ENCODE measurements around the gene CAPRIN1. TPM values are rescaled to one million over a fixed set of nuclear protein-coding genes. Genes with fewer than 3 reads are reported as not detected.

CAPRIN1 gene
- total and polyA plus RNA-seq, 2 experiments from 2014 or later: 119 to 365 TPM

- H2AFZ ChIP-seq: no peak overlapping the region
- no peaks in the 10 kb centered on the region; the same call in 1 of the 2 replicates for H4K20me1 ChIP-seq (replicated peaks; ENCODE audit: insufficient read depth)
- peaks cover 52% of the 10 kb centered on the region for H3K36me3 ChIP-seq (ENCODE audit: insufficient read depth)
- Mint-ChIP-seq H3K36me3 (ENCODE audit: low read depth) (peaks cover 91% of the 10 kb centered on the region), H3K27me3 (ENCODE audit: insufficient read depth, low read depth, poor library complexity) (peaks cover 3% of the 10 kb centered on the region), H3K9me3 (no peaks in the 10 kb centered on the region), H3K4me1 (no peaks in the 10 kb centered on the region), H3K27ac (no peak overlapping the region), H3K4me3 (no peak overlapping the region)
- TF ChIP-seq CREB1 (CRISPR knock-in tag; IDR thresholded peaks at IDR 0.05; ENCODE audit: low read depth) (no peak), JUNB (IDR thresholded peaks at IDR 0.05; ENCODE audit: unreplicated experiment) (no peak), ZNF331 (CRISPR knock-in tag; IDR thresholded peaks at IDR 0.05; ENCODE audit: low read depth) (no peak), STAT1 (IDR thresholded peaks at IDR 0.05; ENCODE audit: unreplicated experiment) (no peak), ETS1 (IDR thresholded peaks at IDR 0.05) (no peak), CTCF (conservative IDR thresholded peaks at IDR 0.05; ENCODE audit: low read depth in 2 of 2) (no peak), EZH2phosphoT487 (IDR thresholded peaks at IDR 0.05; ENCODE audit: unreplicated experiment) (no peak)
- no peaks in the 10 kb centered on the region for H3K4me1 ChIP-seq (ENCODE audit: insufficient read depth)
- H3K27ac ChIP-seq (ENCODE audit: low read depth): no peak overlapping the region
- no peaks in the 10 kb centered on the region for H3K9me2 ChIP-seq (ENCODE audit: insufficient read depth)
- ATAC-seq (no peak), DNase-seq (ENCODE audit: low spot score) (no peak)
- H3K27me3 ChIP-seq (ENCODE audit: insufficient read depth): no peaks in the 10 kb centered on the region
- no peak overlapping the region for H3K4me3 ChIP-seq
- no peaks in the 10 kb centered on the region for H3K79me2 ChIP-seq (replicated peaks; ENCODE audit: insufficient read depth)
- H3K4me2 ChIP-seq: no peak overlapping the region
- no peaks in the 10 kb centered on the region for H3F3A ChIP-seq (replicated peaks; ENCODE audit: low read depth)
Observed at GRCh38 chr11:34140149-34140548, 88.6 kb downstream of the CAPRIN1 start.

GRCh38 chr11:34143048-34143447, 91.5 kb downstream of the CAPRIN1 start:
- H3F3A ChIP-seq (replicated peaks; ENCODE audit: low read depth): no peaks in the 10 kb centered on the region
- H3K4me1 Mint-ChIP-seq: no peaks in the 10 kb centered on the region
- no peaks in the 10 kb centered on the region for H3K9me2 ChIP-seq (ENCODE audit: insufficient read depth)
- H3K4me2 ChIP-seq: no peak overlapping the region
- no peak overlapping the region for H3K4me3 ChIP-seq
- H3K27ac ChIP-seq (ENCODE audit: low read depth): no peak overlapping the region
- H4K20me1 ChIP-seq (replicated peaks; ENCODE audit: insufficient read depth): no peaks in the 10 kb centered on the region; the same call in 1 of the 2 replicates
- H3K27me3 ChIP-seq (ENCODE audit: insufficient read depth): no peaks in the 10 kb centered on the region
- no peak for DNase-seq (ENCODE audit: low spot score)
- H3K4me3 Mint-ChIP-seq: no peak overlapping the region
- H3K36me3 Mint-ChIP-seq (ENCODE audit: low read depth): peaks cover 93% of the 10 kb centered on the region
- no peak overlapping the region for H2AFZ ChIP-seq
- H3K9me3 Mint-ChIP-seq: no peaks in the 10 kb centered on the region
- no peak for ATAC-seq
- no peak overlapping the region for H3K27ac Mint-ChIP-seq
- peaks cover 44% of the 10 kb centered on the region for H3K36me3 ChIP-seq (ENCODE audit: insufficient read depth)
- H3K4me1 ChIP-seq (ENCODE audit: insufficient read depth): no peaks in the 10 kb centered on the region
- peaks cover 7% of the 10 kb centered on the region for H3K27me3 Mint-ChIP-seq (ENCODE audit: insufficient read depth, low read depth, poor library complexity)
- TF ChIP-seq ZNF114 (CRISPR knock-in tag; IDR thresholded peaks at IDR 0.05): no peak
- no peak for TF ChIP-seq STAT1 (IDR thresholded peaks at IDR 0.05; ENCODE audit: unreplicated experiment)
- no peak for TF ChIP-seq POLR2AphosphoS5 (IDR thresholded peaks at IDR 0.05; ENCODE audit: low read depth)
- H3K79me2 ChIP-seq (replicated peaks; ENCODE audit: insufficient read depth): no peaks in the 10 kb centered on the region

All from GM23338 (cell line).